Measurements from ENCODE around the gene ADAMTSL1. TPM values are rescaled to one million over a fixed set of nuclear protein-coding genes. Genes with fewer than 3 reads are reported as not detected.
A peak's percentile ranks its signal among the peaks of the same experiment; 100 is the strongest.

The ADAMTSL1 gene
- total RNA-seq, 1 experiment from 2014 or later = 0.94 TPM

DNA sequence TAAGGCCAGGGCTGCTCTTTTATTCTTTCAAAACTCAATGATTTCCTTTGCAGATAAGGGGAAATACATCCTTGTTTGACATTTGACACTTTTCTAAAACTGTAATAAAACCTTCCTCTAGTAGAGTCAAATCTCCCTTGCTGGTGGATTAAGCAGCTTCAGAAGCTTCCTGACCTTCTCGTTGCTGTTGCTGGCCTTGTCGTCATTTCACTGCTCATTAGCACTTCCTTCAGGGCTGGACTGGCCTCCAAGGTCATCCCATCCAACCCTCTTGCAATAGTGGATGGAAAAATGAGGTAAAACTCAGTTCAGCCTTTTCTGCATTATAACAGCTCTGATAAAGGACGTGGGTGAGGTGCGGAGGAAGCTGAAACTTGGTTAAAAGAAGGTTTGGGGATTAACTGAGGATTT, 1.1 kb upstream of the ADAMTSL1 start:
- H3K27ac Mint-ChIP-seq = 0 out of 2 replicates have a peak overlapping the region, but pooled peaks have one; percentile 18
- POLR2A ChIA-PET = no interaction called here
- TF ChIP-seq RORB (CRISPR knock-in tag; IDR thresholded peaks at IDR 0.05) (no peak), ZNF416 (CRISPR knock-in tag; IDR thresholded peaks at IDR 0.05) (no peak), JUN (CRISPR knock-in tag; IDR thresholded peaks at IDR 0.05) (no peak), GRHL2 (CRISPR knock-in tag; IDR thresholded peaks at IDR 0.05; ENCODE audit: insufficient replicate concordance, severe bottlenecking) (no peak), ZNF219 (CRISPR knock-in tag; IDR thresholded peaks at IDR 0.05; ENCODE audit: borderline replicate concordance) (no peak), TEAD1 (CRISPR knock-in tag; IDR thresholded peaks at IDR 0.05) (no peak), TCF7 (CRISPR knock-in tag; IDR thresholded peaks at IDR 0.05; ENCODE audit: low read depth) (no peak), CREM (CRISPR knock-in tag; IDR thresholded peaks at IDR 0.05) (no peak), ATF1 (CRISPR knock-in tag; IDR thresholded peaks at IDR 0.05) (no peak)
- TF ChIP-seq, protein P1, sequence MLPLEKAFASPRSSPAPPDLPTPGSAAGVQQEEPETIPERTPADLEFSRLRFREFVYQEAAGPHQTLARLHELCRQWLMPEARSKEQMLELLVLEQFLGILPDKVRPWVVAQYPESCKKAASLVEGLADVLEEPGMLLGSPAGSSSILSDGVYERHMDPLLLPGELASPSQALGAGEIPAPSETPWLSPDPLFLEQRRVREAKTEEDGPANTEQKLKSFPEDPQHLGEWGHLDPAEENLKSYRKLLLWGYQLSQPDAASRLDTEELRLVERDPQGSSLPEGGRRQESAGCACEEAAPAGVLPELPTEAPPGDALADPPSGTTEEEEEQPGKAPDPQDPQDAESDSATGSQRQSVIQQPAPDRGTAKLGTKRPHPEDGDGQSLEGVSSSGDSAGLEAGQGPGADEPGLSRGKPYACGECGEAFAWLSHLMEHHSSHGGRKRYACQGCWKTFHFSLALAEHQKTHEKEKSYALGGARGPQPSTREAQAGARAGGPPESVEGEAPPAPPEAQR (CRISPR knock-in tag; IDR thresholded peaks at IDR 0.05) = no peak
- TF ChIP-seq, protein P2, sequence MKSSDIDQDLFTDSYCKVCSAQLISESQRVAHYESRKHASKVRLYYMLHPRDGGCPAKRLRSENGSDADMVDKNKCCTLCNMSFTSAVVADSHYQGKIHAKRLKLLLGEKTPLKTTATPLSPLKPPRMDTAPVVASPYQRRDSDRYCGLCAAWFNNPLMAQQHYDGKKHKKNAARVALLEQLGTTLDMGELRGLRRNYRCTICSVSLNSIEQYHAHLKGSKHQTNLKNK (CRISPR knock-in tag; IDR thresholded peaks at IDR 0.05) = no peak
- TF ChIP-seq, protein P3, sequence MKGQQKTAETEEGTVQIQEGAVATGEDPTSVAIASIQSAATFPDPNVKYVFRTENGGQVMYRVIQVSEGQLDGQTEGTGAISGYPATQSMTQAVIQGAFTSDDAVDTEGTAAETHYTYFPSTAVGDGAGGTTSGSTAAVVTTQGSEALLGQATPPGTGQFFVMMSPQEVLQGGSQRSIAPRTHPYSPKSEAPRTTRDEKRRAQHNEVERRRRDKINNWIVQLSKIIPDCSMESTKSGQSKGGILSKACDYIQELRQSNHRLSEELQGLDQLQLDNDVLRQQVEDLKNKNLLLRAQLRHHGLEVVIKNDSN (CRISPR knock-in tag; IDR thresholded peaks at IDR 0.05) = no peak
- TF ChIP-seq, protein P4, sequence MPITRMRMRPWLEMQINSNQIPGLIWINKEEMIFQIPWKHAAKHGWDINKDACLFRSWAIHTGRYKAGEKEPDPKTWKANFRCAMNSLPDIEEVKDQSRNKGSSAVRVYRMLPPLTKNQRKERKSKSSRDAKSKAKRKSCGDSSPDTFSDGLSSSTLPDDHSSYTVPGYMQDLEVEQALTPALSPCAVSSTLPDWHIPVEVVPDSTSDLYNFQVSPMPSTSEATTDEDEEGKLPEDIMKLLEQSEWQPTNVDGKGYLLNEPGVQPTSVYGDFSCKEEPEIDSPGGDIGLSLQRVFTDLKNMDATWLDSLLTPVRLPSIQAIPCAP (CRISPR knock-in tag; IDR thresholded peaks at IDR 0.05) = no peak
- TF ChIP-seq, protein P5, sequence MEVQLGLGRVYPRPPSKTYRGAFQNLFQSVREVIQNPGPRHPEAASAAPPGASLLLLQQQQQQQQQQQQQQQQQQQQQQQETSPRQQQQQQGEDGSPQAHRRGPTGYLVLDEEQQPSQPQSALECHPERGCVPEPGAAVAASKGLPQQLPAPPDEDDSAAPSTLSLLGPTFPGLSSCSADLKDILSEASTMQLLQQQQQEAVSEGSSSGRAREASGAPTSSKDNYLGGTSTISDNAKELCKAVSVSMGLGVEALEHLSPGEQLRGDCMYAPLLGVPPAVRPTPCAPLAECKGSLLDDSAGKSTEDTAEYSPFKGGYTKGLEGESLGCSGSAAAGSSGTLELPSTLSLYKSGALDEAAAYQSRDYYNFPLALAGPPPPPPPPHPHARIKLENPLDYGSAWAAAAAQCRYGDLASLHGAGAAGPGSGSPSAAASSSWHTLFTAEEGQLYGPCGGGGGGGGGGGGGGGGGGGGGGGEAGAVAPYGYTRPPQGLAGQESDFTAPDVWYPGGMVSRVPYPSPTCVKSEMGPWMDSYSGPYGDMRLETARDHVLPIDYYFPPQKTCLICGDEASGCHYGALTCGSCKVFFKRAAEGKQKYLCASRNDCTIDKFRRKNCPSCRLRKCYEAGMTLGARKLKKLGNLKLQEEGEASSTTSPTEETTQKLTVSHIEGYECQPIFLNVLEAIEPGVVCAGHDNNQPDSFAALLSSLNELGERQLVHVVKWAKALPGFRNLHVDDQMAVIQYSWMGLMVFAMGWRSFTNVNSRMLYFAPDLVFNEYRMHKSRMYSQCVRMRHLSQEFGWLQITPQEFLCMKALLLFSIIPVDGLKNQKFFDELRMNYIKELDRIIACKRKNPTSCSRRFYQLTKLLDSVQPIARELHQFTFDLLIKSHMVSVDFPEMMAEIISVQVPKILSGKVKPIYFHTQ (CRISPR knock-in tag; IDR thresholded peaks at IDR 0.05) = no peak
- TF ChIP-seq, protein P6, sequence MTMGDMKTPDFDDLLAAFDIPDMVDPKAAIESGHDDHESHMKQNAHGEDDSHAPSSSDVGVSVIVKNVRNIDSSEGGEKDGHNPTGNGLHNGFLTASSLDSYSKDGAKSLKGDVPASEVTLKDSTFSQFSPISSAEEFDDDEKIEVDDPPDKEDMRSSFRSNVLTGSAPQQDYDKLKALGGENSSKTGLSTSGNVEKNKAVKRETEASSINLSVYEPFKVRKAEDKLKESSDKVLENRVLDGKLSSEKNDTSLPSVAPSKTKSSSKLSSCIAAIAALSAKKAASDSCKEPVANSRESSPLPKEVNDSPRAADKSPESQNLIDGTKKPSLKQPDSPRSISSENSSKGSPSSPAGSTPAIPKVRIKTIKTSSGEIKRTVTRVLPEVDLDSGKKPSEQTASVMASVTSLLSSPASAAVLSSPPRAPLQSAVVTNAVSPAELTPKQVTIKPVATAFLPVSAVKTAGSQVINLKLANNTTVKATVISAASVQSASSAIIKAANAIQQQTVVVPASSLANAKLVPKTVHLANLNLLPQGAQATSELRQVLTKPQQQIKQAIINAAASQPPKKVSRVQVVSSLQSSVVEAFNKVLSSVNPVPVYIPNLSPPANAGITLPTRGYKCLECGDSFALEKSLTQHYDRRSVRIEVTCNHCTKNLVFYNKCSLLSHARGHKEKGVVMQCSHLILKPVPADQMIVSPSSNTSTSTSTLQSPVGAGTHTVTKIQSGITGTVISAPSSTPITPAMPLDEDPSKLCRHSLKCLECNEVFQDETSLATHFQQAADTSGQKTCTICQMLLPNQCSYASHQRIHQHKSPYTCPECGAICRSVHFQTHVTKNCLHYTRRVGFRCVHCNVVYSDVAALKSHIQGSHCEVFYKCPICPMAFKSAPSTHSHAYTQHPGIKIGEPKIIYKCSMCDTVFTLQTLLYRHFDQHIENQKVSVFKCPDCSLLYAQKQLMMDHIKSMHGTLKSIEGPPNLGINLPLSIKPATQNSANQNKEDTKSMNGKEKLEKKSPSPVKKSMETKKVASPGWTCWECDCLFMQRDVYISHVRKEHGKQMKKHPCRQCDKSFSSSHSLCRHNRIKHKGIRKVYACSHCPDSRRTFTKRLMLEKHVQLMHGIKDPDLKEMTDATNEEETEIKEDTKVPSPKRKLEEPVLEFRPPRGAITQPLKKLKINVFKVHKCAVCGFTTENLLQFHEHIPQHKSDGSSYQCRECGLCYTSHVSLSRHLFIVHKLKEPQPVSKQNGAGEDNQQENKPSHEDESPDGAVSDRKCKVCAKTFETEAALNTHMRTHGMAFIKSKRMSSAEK (CRISPR knock-in tag; IDR thresholded peaks at IDR 0.05; ENCODE audit: borderline replicate concordance) = no peak
- TF ChIP-seq, protein P7, sequence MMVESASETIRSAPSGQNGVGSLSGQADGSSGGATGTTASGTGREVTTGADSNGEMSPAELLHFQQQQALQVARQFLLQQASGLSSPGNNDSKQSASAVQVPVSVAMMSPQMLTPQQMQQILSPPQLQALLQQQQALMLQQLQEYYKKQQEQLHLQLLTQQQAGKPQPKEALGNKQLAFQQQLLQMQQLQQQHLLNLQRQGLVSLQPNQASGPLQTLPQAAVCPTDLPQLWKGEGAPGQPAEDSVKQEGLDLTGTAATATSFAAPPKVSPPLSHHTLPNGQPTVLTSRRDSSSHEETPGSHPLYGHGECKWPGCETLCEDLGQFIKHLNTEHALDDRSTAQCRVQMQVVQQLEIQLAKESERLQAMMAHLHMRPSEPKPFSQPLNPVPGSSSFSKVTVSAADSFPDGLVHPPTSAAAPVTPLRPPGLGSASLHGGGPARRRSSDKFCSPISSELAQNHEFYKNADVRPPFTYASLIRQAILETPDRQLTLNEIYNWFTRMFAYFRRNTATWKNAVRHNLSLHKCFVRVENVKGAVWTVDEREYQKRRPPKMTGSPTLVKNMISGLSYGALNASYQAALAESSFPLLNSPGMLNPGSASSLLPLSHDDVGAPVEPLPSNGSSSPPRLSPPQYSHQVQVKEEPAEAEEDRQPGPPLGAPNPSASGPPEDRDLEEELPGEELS (CRISPR knock-in tag; IDR thresholded peaks at IDR 0.05) = no peak
- TF ChIP-seq, protein P8, sequence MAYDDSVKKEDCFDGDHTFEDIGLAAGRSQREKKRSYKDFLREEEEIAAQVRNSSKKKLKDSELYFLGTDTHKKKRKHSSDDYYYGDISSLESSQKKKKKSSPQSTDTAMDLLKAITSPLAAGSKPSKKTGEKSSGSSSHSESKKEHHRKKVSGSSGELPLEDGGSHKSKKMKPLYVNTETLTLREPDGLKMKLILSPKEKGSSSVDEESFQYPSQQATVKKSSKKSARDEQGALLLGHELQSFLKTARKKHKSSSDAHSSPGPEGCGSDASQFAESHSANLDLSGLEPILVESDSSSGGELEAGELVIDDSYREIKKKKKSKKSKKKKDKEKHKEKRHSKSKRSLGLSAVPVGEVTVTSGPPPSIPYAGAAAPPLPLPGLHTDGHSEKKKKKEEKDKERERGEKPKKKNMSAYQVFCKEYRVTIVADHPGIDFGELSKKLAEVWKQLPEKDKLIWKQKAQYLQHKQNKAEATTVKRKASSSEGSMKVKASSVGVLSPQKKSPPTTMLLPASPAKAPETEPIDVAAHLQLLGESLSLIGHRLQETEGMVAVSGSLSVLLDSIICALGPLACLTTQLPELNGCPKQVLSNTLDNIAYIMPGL (CRISPR knock-in tag; IDR thresholded peaks at IDR 0.05) = no peak
- no peaks in the 10 kb centered on the region for H3K27me3 Mint-ChIP-seq (ENCODE audit: low read depth)
- H3K4me3 Mint-ChIP-seq = peak overlapping the region; percentile 60
- H3K4me1 Mint-ChIP-seq = peaks cover 50% of the 10 kb centered on the region
- CTCF ChIA-PET = interaction anchor here (1.6 kb wide), 1 partner anchor 30 kb away, joined by 8 read pairs; no protein-coding TSS in a partner anchor
- peaks cover 15% of the 10 kb centered on the region for H3K9me3 Mint-ChIP-seq
- no peak for ATAC-seq
- H3K36me3 Mint-ChIP-seq = peaks cover 8% of the 10 kb centered on the region
- DNase-seq (ENCODE audit: low spot score) = no peak
